H1 (cell line): ENCODE results near the gene BCAP31. TPM values are rescaled to one million over a fixed set of nuclear protein-coding genes. Genes with fewer than 3 reads are reported as not detected.

Experiments
- CTCF ChIA-PET: fragments of 300-600 bp; sonication (Branson Sonifier 250); formaldehyde crosslinking; loops from one replicate; lab custom pipeline; 2021; ENCODE audit not compliant: partially characterized antibody; lab: Charles Lee
- POLR2A ChIA-PET: fragments of 300-600 bp; sonication (Branson Sonifier 250); formaldehyde crosslinking; loops from one replicate; lab custom pipeline; 2021; ENCODE audit warnings: inconsistent platforms; ENCODE audit not compliant: partially characterized antibody; lab: Charles Lee
- DNase-seq, 2 experiments: peaks; one replicate each; pipeline versions ENCODE4 v3.0.0 to v3.0.0-alpha.2; 2010 to 2022; ENCODE audit warnings: low spot score in 2 of 2, low read depth in 1 of 2, mixed read lengths in 1 of 2
- FAIRE-seq: peaks from 2 replicates; lab custom pipeline; 2011; peaks lifted over from hg19 to GRCh38; lab: Jason Lieb, UNC
- H2AFZ ChIP-seq: 2 replicates; pipeline ENCODE4 v1.8.1; 2012; ENCODE audit warnings: low read length, inconsistent platforms
- H2AK5ac ChIP-seq: 2 replicates; pipeline ENCODE4 v1.6.1; 2013; ENCODE audit warnings: low read depth, low read length
- H2BK120ac ChIP-seq: replicated peaks from 2 replicates; pipeline ENCODE3; 2013; ENCODE audit warnings: low read depth, low read length, inconsistent platforms
- H2BK12ac ChIP-seq: 2 replicates; pipeline ENCODE4 v1.6.1; 2013; ENCODE audit warnings: low read depth, low read length
- H2BK15ac ChIP-seq: 2 replicates; pipeline ENCODE4 v1.6.1; 2013; ENCODE audit warnings: low read length
- H2BK20ac ChIP-seq: 2 replicates; pipeline ENCODE4 v1.6.1; 2013; ENCODE audit warnings: low read length
- H2BK5ac ChIP-seq: 2 replicates; pipeline ENCODE4 v1.6.1; 2013; ENCODE audit warnings: low read depth, low read length
- H3K14ac ChIP-seq: 2 replicates; pipeline ENCODE4 v1.6.1; 2013; ENCODE audit warnings: inconsistent platforms; ENCODE audit not compliant: insufficient read length
- H3K18ac ChIP-seq: 2 replicates; pipeline ENCODE4 v1.6.1; 2013; ENCODE audit warnings: low read length; ENCODE audit errors: extremely low read depth
- H3K23ac ChIP-seq: 2 replicates; pipeline ENCODE4 v1.6.1; 2013; ENCODE audit warnings: inconsistent platforms; ENCODE audit not compliant: insufficient read length
- H3K23me2 ChIP-seq: 2 replicates; pipeline ENCODE4 v1.6.1; 2013; ENCODE audit warnings: low read depth, low read length
- H3K27ac ChIP-seq: 2 replicates; pipeline ENCODE4 v1.6.1; 2011; ENCODE audit warnings: low read depth, low read length, inconsistent platforms
- H3K27me3 ChIP-seq, 4 experiments: replicated peaks in 1 of 4; 1 replicate in 1 of 4; 2 replicates in 3 of 4; pipeline versions ENCODE4 v1.6.1 to v1.8.1; 2011 to 2013; ENCODE audit warnings: low read length in 3 of 4, mild to moderate bottlenecking in 3 of 4, inconsistent platforms in 2 of 4, mixed read lengths in 2 of 4, moderate library complexity in 1 of 4; ENCODE audit not compliant: control insufficient read depth in 3 of 4, insufficient read depth in 3 of 4; ENCODE audit errors: extremely low read depth in 1 of 4
- H3K36me3 ChIP-seq, 4 experiments: 2 replicates each; pipeline versions ENCODE4 v1.6.1 to v1.8.1; 2011 to 2013; ENCODE audit warnings: mild to moderate bottlenecking in 4 of 4, low read length in 3 of 4, moderate library complexity in 2 of 4, control low read depth in 1 of 4, inconsistent platforms in 1 of 4; ENCODE audit not compliant: insufficient read depth in 4 of 4, control insufficient read depth in 2 of 4
- H3K4ac ChIP-seq: replicated peaks from 2 replicates; pipeline ENCODE3; 2013; ENCODE audit warnings: low read length, low read depth, mixed read lengths, inconsistent platforms; ENCODE audit not compliant: insufficient read length
- H3K4me1 ChIP-seq, 4 experiments: replicated peaks in 1 of 4; 1 replicate in 1 of 4; 2 replicates in 3 of 4; pipeline versions ENCODE4 v1.6.1 to v1.8.1; 2011 to 2013; ENCODE audit warnings: low read length in 3 of 4, inconsistent platforms in 2 of 4, mixed read lengths in 1 of 4; ENCODE audit not compliant: insufficient read depth in 4 of 4, control insufficient read depth in 3 of 4
- H3K4me2 ChIP-seq, 2 experiments: 2 replicates each; pipeline versions ENCODE4 v1.6.1 to v1.8.1; 2011 to 2013; ENCODE audit warnings: low read depth in 2 of 2, low read length in 2 of 2, control low read depth in 1 of 2, inconsistent platforms in 1 of 2, mild to moderate bottlenecking in 1 of 2; ENCODE audit not compliant: insufficient read depth in 1 of 2
- H3K4me3 ChIP-seq, 4 experiments: fragments of 200-600, 300-600 bp in 1 of 4; sonication (generic), shearing (Covaris generic), sonication (Bioruptor Twin) in 1 of 4; 2 replicates each; pipeline versions ENCODE4 v1.5.1 to v1.8.1; 2011 to 2016; ENCODE audit warnings: low read length in 4 of 4, low read depth in 3 of 4, control low read depth in 2 of 4, inconsistent platforms in 2 of 4, mild to moderate bottlenecking in 2 of 4, mixed read lengths in 1 of 4, moderate library complexity in 1 of 4; ENCODE audit not compliant: insufficient read depth in 2 of 4; ENCODE audit errors: extremely low read depth in 1 of 4
- H3K56ac ChIP-seq: replicated peaks from 2 replicates; pipeline ENCODE3; 2013; ENCODE audit warnings: low read depth, mild to moderate bottlenecking, mixed read lengths, low read length, inconsistent platforms; ENCODE audit not compliant: insufficient read length
- H3K79me1 ChIP-seq: 2 replicates; pipeline ENCODE4 v1.6.1; 2013; ENCODE audit warnings: low read depth, low read length, control low read depth
- H3K79me2 ChIP-seq, 2 experiments: 2 replicates each; pipeline versions ENCODE4 v1.6.1 to v1.8.1; 2012 to 2013; ENCODE audit warnings: low read length in 2 of 2, mild to moderate bottlenecking in 2 of 2, inconsistent platforms in 1 of 2; ENCODE audit not compliant: insufficient read depth in 2 of 2, control insufficient read depth in 1 of 2
- H3K9ac ChIP-seq, 4 experiments: replicated peaks in 1 of 4; 1 replicate in 1 of 4; 2 replicates in 3 of 4; pipeline versions ENCODE4 v1.6.1 to v1.8.1; 2011 to 2013; ENCODE audit warnings: low read depth in 3 of 4, low read length in 3 of 4, control low read depth in 2 of 4, mild to moderate bottlenecking in 2 of 4, moderate library complexity in 2 of 4, inconsistent platforms in 1 of 4; ENCODE audit errors: extremely low read depth in 1 of 4
- H3K9me3 ChIP-seq, 2 experiments: 2 replicates each; pipeline versions ENCODE4 v1.6.1 to v1.8.1; 2012 to 2013; ENCODE audit warnings: mild to moderate bottlenecking in 2 of 2, moderate library complexity in 2 of 2, control low read depth in 1 of 2, inconsistent platforms in 1 of 2, low read depth in 1 of 2, low read length in 1 of 2, mixed read lengths in 1 of 2; ENCODE audit not compliant: insufficient read depth in 2 of 2
- H4K20me1 ChIP-seq, 2 experiments: replicated peaks in 1 of 2; 2 replicates each; pipeline versions ENCODE3 to v1.8.1; 2011 to 2013; ENCODE audit warnings: inconsistent platforms in 2 of 2, low read length in 2 of 2, mild to moderate bottlenecking in 1 of 2; ENCODE audit not compliant: insufficient read depth in 2 of 2, control insufficient read depth in 1 of 2
- H4K5ac ChIP-seq: 2 replicates; pipeline ENCODE4 v1.6.1; 2013; ENCODE audit warnings: low read length, low read depth, mixed read lengths, inconsistent platforms; ENCODE audit not compliant: insufficient read length
- H4K8ac ChIP-seq: 2 replicates; pipeline ENCODE4 v1.8.0; 2013; ENCODE audit warnings: mild to moderate bottlenecking, moderate library complexity, low read length, inconsistent platforms; ENCODE audit not compliant: insufficient read depth; ENCODE audit errors: extremely low read depth
- H4K91ac ChIP-seq: replicated peaks from 2 replicates; pipeline ENCODE3; 2013; ENCODE audit warnings: low read length, mixed read lengths, inconsistent platforms; ENCODE audit not compliant: insufficient read length
- KDM1A ChIP-seq: fragments of 200-600, 300-600 bp; sonication (generic); IDR thresholded peaks from 2 replicates; pipeline ENCODE4 v1.7.1; 2016; ENCODE audit warnings: mild to moderate bottlenecking, low read length, borderline replicate concordance
- RXRA ChIP-seq: IDR thresholded peaks from 2 replicates; pipeline ENCODE4 v1.6.1; 2011; ENCODE audit warnings: low read depth, mild to moderate bottlenecking, low read length, moderate library complexity; ENCODE audit not compliant: insufficient read depth
- SUZ12 ChIP-seq: fragments of 200-600 bp; sonication (generic); IDR thresholded peaks from 2 replicates; pipeline ENCODE4 v1.6.1; 2012; ENCODE audit warnings: mild to moderate bottlenecking, inconsistent platforms, low read length, moderate library complexity, mixed read lengths
- TBP ChIP-seq: IDR thresholded peaks from 2 replicates; pipeline ENCODE4 v1.6.1; 2011; ENCODE audit warnings: low read depth, low read length, improper control_type of control experiment
- TCF12 ChIP-seq: IDR thresholded peaks from 2 replicates; pipeline ENCODE4 v1.6.1; 2011; ENCODE audit warnings: low read depth, mild to moderate bottlenecking, low read length
- WGBS, 2 experiments: shearing (Covaris generic) in 1 of 2; methylation state at CpG; one replicate each; pipeline versions ENCODE4 v1.1.6 to v1.1.7; 2013 to 2015; ENCODE audit warnings: low lambda C conversion rate in 2 of 2, mixed read lengths in 2 of 2, inconsistent platforms in 1 of 2, low coverage in 1 of 2, missing lambda C conversion rate in 1 of 2; ENCODE audit not compliant: insufficient replicate concordance in 2 of 2, insufficient coverage in 1 of 2, insufficient read length in 1 of 2; ENCODE audit errors: extremely low coverage in 1 of 2, missing lambda C conversion rate in 1 of 2; 5-methylcytosine and 5-hydroxymethylcytosine counted together
- polyA plus RNA-seq, 7 experiments: library from polyadenylated mRNA; depleted of rRNA in 3 of 7; stranded (reverse) in 5 of 7; unstranded in 2 of 7; fragments of >200 nt in 5 of 7; fragments of 200-250 nt in 2 of 7; gene quantifications; 1 replicate in 5 of 7; 2 replicates in 1 of 7; 4 replicates in 1 of 7; pipeline versions ENCODE4 v1.2.1 to v1.2.3, GENCODE V29; 2011 to 2013; ENCODE audit warnings: missing spikeins in 2 of 7, mixed read lengths in 2 of 7
- total RNA-seq: library from RNA; stranded (reverse); fragmentation: NEBNext Ultra II Directional; extraction: Animal tissue kit (Norgen Biotek cat#: 25700); gene quantifications from 2 replicates; pipeline ENCODE4 v1.2.1, GENCODE V29; 2021

BCAP31 gene
- total and polyA plus RNA-seq, 2 of the 8 experiments (the other 6 are each of a cell fraction or from before 2014, with no cell fraction given) = 136 to 159 TPM

DNA sequence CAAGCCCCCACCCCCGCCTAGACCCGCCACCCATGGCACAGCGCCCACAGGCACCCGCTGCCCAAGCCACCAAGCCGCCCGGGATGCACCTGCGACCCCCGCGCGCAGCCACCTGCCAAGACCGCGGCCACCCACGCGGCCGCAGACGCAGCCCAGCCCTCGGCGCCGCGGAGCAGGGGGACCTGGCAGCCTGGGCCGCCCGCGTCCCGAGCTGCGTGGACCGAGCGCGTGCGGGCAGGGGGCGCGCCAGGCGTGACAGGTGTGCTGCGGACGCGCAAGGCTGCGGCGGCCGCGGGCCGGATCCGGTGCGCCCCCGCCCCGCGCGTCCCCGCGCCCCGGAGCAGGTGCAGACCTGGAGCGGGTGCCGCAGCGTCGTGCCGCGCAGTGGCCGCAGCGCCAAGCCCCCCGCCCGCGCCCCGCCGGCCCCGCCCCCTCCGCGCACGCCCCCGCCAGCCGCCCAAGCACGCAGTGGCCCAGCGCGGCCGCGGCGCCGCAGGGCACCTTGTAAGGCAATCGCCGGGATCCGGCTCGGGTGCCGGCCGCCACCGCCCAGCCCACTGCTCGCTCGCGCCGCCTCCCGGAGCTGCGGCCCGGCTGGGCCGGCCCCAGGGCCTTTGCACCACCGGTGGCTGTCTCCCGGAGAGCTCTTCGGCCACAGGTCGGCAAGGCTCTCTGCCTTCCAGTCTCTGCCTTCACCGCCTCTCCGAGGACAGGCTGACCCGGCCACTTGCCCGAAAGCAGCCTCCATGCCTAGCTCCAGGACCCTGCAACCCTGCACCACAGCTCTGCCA lies 50.6 kb downstream of the BCAP31 start, which contains the start of gene PNCK:
TSS of gene PNCK (minus strand) at position 386 of the 791 bp plus-strand sequence. CDS start 737 bp downstream, outside the sequence.
- Histone ChIP-seq H2BK5ac (no peak within 1 kb of the TSS), H3K4me3 (peak within 1 kb of the TSS in 3 of 4 experiments; percentile 14 to 45 (median 17); a peak in 5 of 8 replicates), H3K79me2 (no peaks in the 10 kb centered on the region), H2BK120ac (no peak within 1 kb of the TSS), H3K36me3 (no peaks in the 10 kb centered on the region), H4K5ac (no peak within 1 kb of the TSS), H3K56ac (no peak within 1 kb of the TSS), H3K27ac (no peak within 1 kb of the TSS), H2BK20ac (no peak within 1 kb of the TSS; the same call in 1 of the 2 replicates), H3K23me2 (no peaks in the 10 kb centered on the region; the same call in 1 of the 2 replicates), H3K18ac (no peak within 1 kb of the TSS; the same call in 1 of the 2 replicates), H3K27me3 (peaks cover 0 to 2% (median under 1%) of the 10 kb centered on the region in 4 experiments; a peak in 2 of 7 replicates), H3K79me1 (no peaks in the 10 kb centered on the region), H4K8ac (peak within 1 kb of the TSS; percentile 68; the same call in 1 of the 2 replicates), H4K20me1 (no peaks in the 10 kb centered on the region), H2AFZ (no peak within 1 kb of the TSS), H3K4me1 (peaks cover 0 to 8% (median 2%) of the 10 kb centered on the region in 4 experiments; a peak in 4 of 7 replicates), H3K4ac (no peak within 1 kb of the TSS), H3K23ac (no peak within 1 kb of the TSS), H3K9me3 (no peaks in the 10 kb centered on the region), H4K91ac (peak within 1 kb of the TSS; percentile 74), H3K9ac (no peak within 1 kb of the TSS), H3K14ac (no peak within 1 kb of the TSS), H2BK12ac (no peak within 1 kb of the TSS), H2AK5ac (no peak within 1 kb of the TSS), H2BK15ac (no peak within 1 kb of the TSS), H3K4me2 (peak within 1 kb of the TSS; percentile 33 to 54; a peak in 3 of 4 replicates)
- TF ChIP-seq KDM1A (peak; percentile 82; the same call in 1 of the 2 replicates), SUZ12 (no peak), TCF12 (no peak), RXRA (no peak), TBP (no peak)
- CTCF ChIA-PET = interaction anchor here (0.8 to 2.1 kb wide), 4 partner anchors 10 to 108 kb away, joined by 3 to 10 read pairs (median 3); no protein-coding TSS in a partner anchor
- DNase-seq (no peak), FAIRE-seq (no peak)
- 29% methylated on average over 11 of the region's 98 CpGs; no CpG with 5 or more reads in 1 of the 2 experiments for whole genome bisulfite sequencing, 2 experiments
- POLR2A ChIA-PET = interaction anchor here (0.6 to 1.6 kb wide), 2 partner anchors 13 to 464 kb away, joined by 3 to 7 read pairs; partner anchors contain the start of gene SLC6A8
